IMR-90 (cell line): ENCODE results near the gene BUB1.
"Not testable (repeated sequence)": the region's sequence is repeated elsewhere in the genome, so short reads cannot be mapped to it uniquely, and the experiment has no call there.

Experiments
- BHLHE40 ChIP-seq: fragments of 150-350 bp; IDR thresholded peaks from 2 replicates; pipeline ENCODE4 v1.6.1; 2016; ENCODE audit warnings: mild to moderate bottlenecking, low read depth, low read length
- CTCF ChIP-seq: conservative IDR thresholded peaks from 2 replicates; pipeline ENCODE4 v1.5.1; 2012; ENCODE audit warnings: mild to moderate bottlenecking, low read depth, low read length, improper control_type of control experiment
- MAFK ChIP-seq: IDR thresholded peaks from 2 replicates; pipeline ENCODE4 v1.6.1; 2012; ENCODE audit warnings: low read depth, low read length, improper control_type of control experiment
- POLR2A ChIP-seq: IDR thresholded peaks from 2 replicates; pipeline ENCODE4 v1.6.1; 2012; ENCODE audit warnings: mild to moderate bottlenecking, low read depth, low read length
- RAD21 ChIP-seq: IDR thresholded peaks from 2 replicates; pipeline ENCODE4 v1.6.1; 2012; ENCODE audit warnings: low read length, improper control_type of control experiment
- RCOR1 ChIP-seq: IDR thresholded peaks from 2 replicates; pipeline ENCODE4 v1.6.1; 2012; ENCODE audit warnings: mild to moderate bottlenecking, low read length, improper control_type of control experiment; ENCODE audit not compliant: insufficient replicate concordance
- SMC3 ChIP-seq: fragments of 150-350 bp; IDR thresholded peaks from 2 replicates; pipeline ENCODE4 v1.6.1; 2016; ENCODE audit warnings: low read depth, mild to moderate bottlenecking, antibody characterized with exemption, low read length, moderate library complexity

- not testable (repeated sequence) for TF ChIP-seq POLR2A, CTCF, RAD21, MAFK, RCOR1, BHLHE40, SMC3
These were observed 41.8 kb downstream of the BUB1 start for GRCh38 chr2:110635949-110636628.
